ENCODE results near the gene PPP1CA.

PPP1CA gene

DNA sequence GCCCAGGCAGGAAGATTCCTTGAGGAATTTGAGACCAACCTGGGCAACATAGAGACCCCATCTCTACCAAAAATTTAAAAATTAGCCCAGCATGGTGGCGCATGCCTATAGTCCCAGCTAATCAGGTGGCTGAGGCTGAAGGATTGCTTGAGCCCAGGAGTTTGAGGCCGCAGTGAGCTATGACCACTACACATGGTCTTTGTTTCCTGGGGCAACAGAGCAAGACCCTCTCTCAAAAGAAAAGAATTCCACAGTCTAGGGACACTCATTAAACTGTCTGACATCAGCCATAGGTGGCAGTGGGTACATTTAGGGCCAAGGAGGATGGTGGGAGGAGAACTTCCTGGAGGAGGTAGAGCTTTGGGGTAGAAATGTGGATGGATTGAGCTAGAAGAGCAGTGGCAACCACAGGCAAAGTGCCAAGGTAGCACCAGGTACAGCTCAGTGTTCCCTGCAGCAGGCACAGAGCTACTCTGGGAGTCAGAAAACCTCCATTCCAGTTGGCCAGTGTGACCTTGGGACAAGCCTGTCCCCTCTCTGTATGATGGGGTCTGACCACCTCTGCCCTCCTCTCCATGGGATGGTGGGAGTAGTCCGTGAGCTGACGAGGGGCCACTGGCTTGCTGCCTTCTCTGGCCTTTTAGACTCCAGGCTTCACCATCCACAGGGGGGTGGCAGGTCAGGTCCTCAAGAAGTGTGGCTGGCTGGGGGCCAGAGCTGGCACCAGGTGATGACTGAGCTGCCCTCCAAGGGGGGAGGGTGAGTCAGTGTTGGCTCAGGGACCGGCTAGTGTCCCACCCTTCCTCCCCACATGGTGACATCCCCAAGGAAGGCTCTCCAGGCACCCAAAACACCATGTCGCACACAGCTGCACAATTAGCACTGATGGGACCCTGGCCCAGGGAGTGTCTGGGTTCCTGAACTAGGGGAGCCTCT, 24.5 kb downstream of the PPP1CA start:
- no peak for TF ChIP-seq FOXP2 (optimal IDR thresholded peaks at IDR 0.05; ENCODE audit: borderline replicate concordance, extremely low read depth, extremely low read length, insufficient read depth)
- TF ChIP-seq POLR2AphosphoS5 (IDR thresholded peaks at IDR 0.05; ENCODE audit: low read depth, low read length) = no peak
- no peak for TF ChIP-seq SIN3A (IDR thresholded peaks at IDR 0.05; ENCODE audit: borderline replicate concordance, insufficient read depth, low read length)
- no peak for TF ChIP-seq TAF1 (IDR thresholded peaks at IDR 0.05; ENCODE audit: borderline replicate concordance, insufficient read depth, low read length)
- TF ChIP-seq, protein P1, sequence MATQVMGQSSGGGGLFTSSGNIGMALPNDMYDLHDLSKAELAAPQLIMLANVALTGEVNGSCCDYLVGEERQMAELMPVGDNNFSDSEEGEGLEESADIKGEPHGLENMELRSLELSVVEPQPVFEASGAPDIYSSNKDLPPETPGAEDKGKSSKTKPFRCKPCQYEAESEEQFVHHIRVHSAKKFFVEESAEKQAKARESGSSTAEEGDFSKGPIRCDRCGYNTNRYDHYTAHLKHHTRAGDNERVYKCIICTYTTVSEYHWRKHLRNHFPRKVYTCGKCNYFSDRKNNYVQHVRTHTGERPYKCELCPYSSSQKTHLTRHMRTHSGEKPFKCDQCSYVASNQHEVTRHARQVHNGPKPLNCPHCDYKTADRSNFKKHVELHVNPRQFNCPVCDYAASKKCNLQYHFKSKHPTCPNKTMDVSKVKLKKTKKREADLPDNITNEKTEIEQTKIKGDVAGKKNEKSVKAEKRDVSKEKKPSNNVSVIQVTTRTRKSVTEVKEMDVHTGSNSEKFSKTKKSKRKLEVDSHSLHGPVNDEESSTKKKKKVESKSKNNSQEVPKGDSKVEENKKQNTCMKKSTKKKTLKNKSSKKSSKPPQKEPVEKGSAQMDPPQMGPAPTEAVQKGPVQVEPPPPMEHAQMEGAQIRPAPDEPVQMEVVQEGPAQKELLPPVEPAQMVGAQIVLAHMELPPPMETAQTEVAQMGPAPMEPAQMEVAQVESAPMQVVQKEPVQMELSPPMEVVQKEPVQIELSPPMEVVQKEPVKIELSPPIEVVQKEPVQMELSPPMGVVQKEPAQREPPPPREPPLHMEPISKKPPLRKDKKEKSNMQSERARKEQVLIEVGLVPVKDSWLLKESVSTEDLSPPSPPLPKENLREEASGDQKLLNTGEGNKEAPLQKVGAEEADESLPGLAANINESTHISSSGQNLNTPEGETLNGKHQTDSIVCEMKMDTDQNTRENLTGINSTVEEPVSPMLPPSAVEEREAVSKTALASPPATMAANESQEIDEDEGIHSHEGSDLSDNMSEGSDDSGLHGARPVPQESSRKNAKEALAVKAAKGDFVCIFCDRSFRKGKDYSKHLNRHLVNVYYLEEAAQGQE (IDR thresholded peaks at IDR 0.05; ENCODE audit: insufficient read depth in 1 of 2, low read depth in 2 of 2, low read length in 2 of 2) = no peak

DNA sequence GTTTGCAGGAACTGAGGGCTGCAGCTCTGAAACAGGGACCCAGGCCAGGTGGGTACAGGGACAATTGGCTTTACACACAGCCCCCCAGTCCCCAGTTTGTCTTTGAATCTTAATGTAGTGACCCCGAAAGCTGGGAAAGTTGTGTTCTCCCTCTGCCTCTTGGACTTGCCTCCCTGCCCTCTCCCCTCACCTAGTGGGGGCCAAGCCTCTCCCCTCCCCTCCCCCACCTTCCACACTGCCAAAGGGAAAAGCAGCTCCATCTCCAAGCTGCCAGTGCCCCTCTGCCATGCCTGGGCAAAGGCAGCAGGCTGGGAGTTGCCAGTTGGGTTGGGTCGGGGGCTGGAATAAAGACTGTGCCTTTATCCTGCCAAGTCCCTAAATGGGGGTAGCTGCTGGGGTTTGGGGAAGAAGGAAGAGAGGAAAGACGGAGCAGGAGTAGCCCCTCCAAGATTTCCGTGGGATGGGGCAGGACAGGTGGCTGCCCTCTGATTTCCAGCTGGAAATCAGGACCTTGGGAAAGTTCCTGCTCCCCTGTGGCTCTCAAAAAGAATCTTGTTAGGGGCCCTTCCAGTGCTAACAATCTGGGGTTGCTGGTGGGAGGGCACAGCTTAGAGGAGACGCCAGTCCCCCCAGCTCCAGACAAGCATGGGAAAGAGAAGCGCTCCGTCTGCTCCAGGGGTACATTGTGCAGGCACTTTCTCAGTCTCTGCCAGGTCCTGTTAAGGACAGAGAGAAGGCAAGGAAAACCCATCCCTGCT, 25.4 kb downstream of the PPP1CA start:
- TF ChIP-seq FOXP2 (optimal IDR thresholded peaks at IDR 0.05; ENCODE audit: borderline replicate concordance, extremely low read depth, extremely low read length, insufficient read depth) = no peak
- TF ChIP-seq, protein P1 (IDR thresholded peaks at IDR 0.05; ENCODE audit: insufficient read depth in 1 of 2, low read depth in 2 of 2, low read length in 2 of 2) = no peak
- no peak for TF ChIP-seq POLR2AphosphoS5 (IDR thresholded peaks at IDR 0.05; ENCODE audit: low read depth, low read length)
- no peak for TF ChIP-seq SIN3A (IDR thresholded peaks at IDR 0.05; ENCODE audit: borderline replicate concordance, insufficient read depth, low read length)
- no peak for TF ChIP-seq TAF1 (IDR thresholded peaks at IDR 0.05; ENCODE audit: borderline replicate concordance, insufficient read depth, low read length)

DNA sequence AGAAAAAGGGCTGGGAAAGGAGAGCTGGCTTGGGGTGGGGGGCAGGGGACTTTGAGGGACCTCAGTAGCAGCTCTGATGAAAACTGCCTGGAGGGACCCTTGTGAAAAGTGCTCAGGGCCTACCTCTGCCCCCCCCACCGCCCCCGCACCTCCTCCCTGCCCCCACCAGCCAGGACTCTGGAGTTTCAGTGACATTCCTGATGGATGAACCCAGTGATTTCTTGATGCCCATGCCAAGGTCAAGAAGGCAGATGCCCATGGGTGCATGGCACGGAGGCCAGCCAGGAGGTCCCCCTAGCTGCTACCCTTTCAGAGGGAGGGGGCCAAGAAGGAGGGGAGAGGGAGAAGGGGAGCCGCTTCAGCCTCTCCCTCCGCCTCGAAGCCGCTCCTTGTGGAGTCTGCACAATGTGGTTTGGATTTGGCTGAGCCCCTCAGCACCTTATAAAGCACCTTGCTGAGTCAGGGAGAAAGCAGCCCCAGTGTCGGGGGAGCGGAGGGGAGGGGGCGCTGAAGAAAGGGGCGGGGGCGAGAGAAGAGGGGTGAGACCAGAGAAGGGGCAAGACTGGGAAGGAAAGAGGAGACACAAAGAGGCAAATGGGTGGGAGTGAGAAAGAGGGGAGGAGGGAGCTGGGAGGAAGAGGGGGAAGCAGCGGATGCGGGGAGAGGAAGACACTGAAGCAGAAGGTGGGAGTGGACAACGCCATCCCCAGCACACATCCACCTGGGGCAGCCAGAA, 26.2 kb downstream of the PPP1CA start:
- TF ChIP-seq POLR2AphosphoS5 (IDR thresholded peaks at IDR 0.05; ENCODE audit: low read depth, low read length) (no peak), SIN3A (IDR thresholded peaks at IDR 0.05; ENCODE audit: borderline replicate concordance, insufficient read depth, low read length) (no peak), FOXP2 (optimal IDR thresholded peaks at IDR 0.05; ENCODE audit: borderline replicate concordance, extremely low read depth, extremely low read length, insufficient read depth) (no peak), TAF1 (IDR thresholded peaks at IDR 0.05; ENCODE audit: borderline replicate concordance, insufficient read depth, low read length) (no peak)
- TF ChIP-seq, protein P1 (IDR thresholded peaks at IDR 0.05; ENCODE audit: insufficient read depth in 1 of 2, low read depth in 2 of 2, low read length in 2 of 2) = no peak

DNA sequence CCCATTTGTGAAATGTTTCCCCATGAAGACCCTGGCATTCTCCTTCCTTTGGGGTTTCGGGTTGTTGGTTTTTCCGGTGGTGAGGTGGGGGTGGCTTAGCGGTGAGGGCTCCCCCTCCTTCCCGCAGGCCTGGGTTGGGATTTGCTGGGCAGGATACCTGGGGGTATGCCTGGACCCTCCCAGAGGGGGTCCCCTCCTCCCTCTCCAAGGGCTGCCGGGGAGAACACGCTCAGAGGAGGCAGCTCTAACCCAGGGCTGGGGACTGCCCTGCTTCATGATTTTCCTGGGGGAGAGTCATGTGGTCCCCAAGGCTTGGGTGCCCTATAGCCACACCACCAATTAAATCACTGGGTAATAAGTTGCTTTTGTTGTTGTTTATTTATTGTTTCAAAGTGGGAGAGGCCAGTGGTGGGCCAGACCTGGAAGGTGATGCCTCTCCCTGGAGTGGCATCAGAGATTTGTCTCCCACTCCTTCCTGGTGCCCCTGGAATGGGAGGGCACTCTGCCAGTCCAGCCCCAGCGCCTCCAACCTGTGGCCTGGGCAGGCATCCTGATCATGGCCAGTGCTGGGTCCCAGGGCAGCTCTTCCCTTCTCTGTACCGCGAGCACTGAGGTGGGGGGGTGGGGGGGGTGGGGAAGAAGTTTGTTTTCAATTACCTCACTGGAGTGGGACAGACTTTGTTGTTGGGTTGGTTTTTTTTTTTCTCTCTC, 26.9 kb downstream of the PPP1CA start:
- TF ChIP-seq, protein P1 (IDR thresholded peaks at IDR 0.05; ENCODE audit: insufficient read depth in 1 of 2, low read depth in 2 of 2, low read length in 2 of 2) = no peak
- TF ChIP-seq TAF1 (IDR thresholded peaks at IDR 0.05; ENCODE audit: borderline replicate concordance, insufficient read depth, low read length) = no peak
- TF ChIP-seq FOXP2 (optimal IDR thresholded peaks at IDR 0.05; ENCODE audit: borderline replicate concordance, extremely low read depth, extremely low read length, insufficient read depth) = no peak
- no peak for TF ChIP-seq POLR2AphosphoS5 (IDR thresholded peaks at IDR 0.05; ENCODE audit: low read depth, low read length)

Measured in PFSK-1 (cell line).